ENCODE results near the gene GULP1.

DNA sequence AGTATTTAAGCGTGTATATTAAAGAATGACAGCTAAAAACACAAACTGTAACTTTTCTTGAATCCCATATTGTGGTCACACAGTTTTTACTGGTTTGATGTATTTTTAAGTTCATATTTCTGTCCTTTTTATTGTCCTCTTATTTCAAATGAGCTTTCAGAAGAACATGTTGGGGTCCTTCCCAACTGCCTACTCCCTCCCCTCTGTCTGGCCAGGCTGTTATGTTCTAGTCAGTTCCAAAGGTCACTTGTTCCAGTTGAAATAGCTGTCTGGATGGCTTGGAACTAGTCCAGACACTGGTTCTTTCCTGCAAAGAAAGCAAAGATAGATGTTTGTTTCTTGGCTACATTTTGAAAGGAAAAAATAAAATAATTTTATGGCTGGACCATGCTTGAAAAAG is 306.9 kb downstream of the GULP1 start:
- TF ChIP-seq POLR2A (IDR thresholded peaks at IDR 0.05; ENCODE audit: low read depth, low read length), result no peak
- TF ChIP-seq POLR2AphosphoS5 (IDR thresholded peaks at IDR 0.05; ENCODE audit: low read depth, low read length), result no peak
- TF ChIP-seq TAF1 (IDR thresholded peaks at IDR 0.05; ENCODE audit: low read depth, low read length), result no peak
- no peak for TF ChIP-seq PAX5 (IDR thresholded peaks at IDR 0.05; ENCODE audit: insufficient read depth, low read length, severe bottlenecking)
- no peak for TF ChIP-seq SPI1 (IDR thresholded peaks at IDR 0.05; ENCODE audit: low read depth, low read length)

All from GM12891 (cell line).